HG03097 (cell line): ENCODE data around the gene ANKRD13D.

Experiments used
- ATAC-seq: cut with Tn5 transposase; IDR thresholded peaks from one replicate; pipeline ENCODE4 v1.9.1; 2021; ENCODE audit not compliant: unreplicated experiment, low FRiP score

Gene ANKRD13D

GRCh38 chr11:67261640-67261945 is 27.5 kb upstream of the ANKRD13D start:
- no peak for ATAC-seq

DNA sequence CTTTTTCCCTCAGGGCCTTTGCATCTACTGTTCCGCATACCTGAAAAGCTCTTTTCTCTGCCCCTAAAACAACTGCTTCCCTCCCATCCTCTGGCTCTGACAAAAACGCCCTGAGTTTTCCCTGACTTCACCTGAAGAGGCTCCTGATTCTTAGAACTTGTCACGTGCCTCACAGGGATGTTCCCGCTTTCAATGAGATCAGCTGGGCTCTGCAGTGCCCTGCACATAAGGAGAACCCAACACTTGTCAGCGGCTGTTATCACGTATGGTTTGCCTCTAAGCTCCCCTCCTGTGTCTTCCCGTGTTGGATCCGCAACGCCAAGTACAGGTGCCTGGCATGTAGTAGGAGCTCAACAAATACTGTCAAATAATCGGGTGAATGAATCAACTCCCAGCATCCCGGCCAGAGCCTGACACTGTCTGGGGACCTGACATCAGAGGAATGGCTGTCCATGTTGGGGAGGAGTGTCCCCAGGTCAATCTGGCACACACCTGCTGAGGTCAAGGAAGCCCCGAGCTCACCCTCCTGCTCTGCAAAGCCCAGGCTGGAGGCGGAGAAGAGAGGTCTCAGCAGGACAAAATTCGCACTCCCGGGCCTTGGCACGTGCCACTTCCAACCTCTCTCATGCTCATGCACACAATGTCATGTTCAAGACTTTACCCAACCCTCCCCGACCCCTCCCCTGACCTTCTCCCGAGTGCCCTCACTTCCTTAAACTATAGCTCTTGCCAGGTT is 27.0 kb upstream of the ANKRD13D start:
- no peak for ATAC-seq

- peak; percentile 37 for ATAC-seq
Observed at GRCh38 chr11:67262731-67263675, 26.1 kb upstream of the ANKRD13D start.

DNA sequence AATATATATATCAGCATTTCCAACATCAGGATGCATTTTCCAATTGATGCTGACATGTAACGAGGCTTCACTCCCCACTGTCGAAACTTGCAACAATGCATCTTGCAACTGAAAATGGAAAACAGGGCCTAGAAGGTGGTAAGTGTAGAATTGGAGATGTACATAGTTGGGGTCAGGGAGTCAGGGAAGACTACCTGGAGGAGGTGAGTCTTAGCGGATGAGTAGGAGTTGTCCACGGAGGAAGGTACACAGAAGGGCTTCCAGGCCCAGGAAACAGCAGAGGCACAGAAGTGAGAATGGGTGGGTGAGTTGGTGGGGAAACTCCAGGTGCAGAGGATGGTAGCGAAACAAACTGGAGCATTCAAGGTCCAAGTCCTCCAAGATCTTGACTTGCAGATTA is 24.8 kb upstream of the ANKRD13D start:
- no peak for ATAC-seq

DNA sequence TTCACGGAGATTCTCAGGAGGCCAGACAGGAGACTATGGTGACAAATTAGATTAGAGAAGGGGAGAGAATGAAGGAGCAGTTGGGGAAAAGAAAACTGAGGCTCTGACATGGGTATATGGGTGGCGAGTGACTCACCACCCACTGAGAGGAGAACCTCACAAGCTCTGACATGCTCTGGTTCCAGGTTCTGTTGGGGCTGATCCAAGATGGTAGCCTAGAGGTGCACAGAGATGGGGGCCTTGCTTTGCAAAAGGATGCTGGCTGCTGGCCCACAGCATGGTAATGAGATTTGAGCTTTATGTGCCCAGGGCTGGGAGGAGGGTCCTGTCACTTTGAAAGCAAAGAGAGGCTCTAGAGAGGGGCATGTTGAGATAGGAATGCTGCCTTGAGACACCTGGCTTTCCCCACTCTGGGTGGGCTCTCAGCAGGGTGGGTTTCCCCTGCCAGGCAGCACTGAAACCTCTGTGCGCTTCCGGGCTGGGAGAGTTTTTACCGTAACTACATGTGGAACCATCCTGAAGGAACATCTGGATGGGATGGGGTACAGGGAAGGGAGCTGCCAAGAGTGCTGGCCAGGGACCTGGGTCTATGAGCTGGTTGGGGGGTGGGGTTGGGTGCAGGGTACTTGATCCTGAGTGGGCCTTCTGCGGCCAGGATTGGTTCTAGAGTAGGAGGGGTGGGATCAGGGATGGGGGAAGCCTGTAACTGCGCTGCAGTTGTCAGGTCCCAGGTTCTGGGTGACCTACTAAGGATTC is 24.0 kb upstream of the ANKRD13D start:
- no peak for ATAC-seq

GRCh38 chr11:67265633-67266448 is 23.3 kb upstream of the ANKRD13D start:
- ATAC-seq = no peak

GRCh38 chr11:67266449-67267187 is 22.5 kb upstream of the ANKRD13D start, which contains the start of gene GRK2:
TSS of gene GRK2 (plus strand) at chr11:67266473. CDS start at chr11:67266700, 227 bp downstream.
- ATAC-seq = no peak

- ATAC-seq = no peak
Observed at GRCh38 chr11:67267188-67268080, 21.7 kb upstream of the ANKRD13D start.

DNA sequence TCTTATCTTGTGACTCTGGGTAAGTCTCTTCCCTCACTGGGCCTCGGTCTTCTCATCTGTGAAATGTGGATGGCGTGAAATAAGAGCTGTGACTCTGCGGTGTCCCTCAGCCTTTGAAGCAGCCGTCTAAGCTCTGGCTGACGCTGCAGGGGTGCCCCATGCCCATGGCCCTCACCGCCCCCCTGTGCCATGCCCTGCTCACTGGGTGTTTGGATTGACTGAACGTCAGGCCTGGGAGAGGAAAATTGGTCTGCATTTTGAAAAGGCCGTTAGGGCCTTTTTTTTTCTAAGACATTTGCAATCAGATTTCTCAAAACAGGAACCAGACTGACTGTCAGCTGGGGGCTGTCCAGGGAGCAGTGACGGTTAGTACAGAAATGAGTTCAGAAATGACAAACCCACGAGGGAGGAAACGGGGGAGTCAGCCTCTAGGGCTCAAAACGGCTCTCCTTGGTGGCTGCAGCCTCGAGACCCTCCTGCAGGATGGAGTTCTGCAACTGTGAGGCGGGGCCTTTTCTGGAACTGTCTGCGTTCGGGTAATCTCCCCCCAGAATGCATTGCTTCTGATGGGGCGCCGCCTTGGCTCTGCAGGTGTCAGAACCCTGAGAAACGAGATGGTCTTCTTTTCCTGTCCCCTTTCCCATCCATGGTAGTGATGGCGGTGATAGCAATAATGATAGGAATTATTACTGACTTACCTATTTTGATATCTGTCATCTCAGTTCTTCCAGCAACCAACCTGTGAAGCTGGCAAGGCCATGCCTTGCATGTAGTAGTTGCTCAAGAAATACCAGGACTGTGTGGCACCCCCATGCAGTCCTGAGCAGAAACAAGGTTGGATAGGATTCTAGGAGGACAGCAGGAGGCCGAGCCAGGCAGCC is 20.8 kb upstream of the ANKRD13D start:
- peak; percentile 20 for ATAC-seq

GRCh38 chr11:67268962-67269268 is 20.2 kb upstream of the ANKRD13D start:
- ATAC-seq = no peak

GRCh38 chr11:67269401-67270255 is 19.5 kb upstream of the ANKRD13D start:
- ATAC-seq = no peak

- no peak for ATAC-seq
Observed at GRCh38 chr11:67270256-67271204, 18.6 kb upstream of the ANKRD13D start.

DNA sequence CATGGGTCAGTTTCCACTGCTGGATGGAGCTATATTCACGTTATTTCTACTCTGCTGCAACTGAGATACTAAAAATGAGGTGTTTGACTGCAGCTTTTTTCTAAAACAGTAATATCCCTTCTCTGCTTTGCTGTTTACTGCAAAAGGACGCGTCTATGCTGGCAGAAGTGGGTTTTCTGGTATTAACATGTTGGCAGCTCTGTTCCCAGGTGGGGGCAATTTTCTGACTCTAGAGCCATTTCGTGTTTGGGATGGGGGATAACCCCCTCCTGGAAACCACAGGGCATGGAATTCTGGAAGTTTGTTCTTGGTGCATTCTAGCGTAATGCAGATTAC is 17.9 kb upstream of the ANKRD13D start:
- ATAC-seq = no peak

DNA sequence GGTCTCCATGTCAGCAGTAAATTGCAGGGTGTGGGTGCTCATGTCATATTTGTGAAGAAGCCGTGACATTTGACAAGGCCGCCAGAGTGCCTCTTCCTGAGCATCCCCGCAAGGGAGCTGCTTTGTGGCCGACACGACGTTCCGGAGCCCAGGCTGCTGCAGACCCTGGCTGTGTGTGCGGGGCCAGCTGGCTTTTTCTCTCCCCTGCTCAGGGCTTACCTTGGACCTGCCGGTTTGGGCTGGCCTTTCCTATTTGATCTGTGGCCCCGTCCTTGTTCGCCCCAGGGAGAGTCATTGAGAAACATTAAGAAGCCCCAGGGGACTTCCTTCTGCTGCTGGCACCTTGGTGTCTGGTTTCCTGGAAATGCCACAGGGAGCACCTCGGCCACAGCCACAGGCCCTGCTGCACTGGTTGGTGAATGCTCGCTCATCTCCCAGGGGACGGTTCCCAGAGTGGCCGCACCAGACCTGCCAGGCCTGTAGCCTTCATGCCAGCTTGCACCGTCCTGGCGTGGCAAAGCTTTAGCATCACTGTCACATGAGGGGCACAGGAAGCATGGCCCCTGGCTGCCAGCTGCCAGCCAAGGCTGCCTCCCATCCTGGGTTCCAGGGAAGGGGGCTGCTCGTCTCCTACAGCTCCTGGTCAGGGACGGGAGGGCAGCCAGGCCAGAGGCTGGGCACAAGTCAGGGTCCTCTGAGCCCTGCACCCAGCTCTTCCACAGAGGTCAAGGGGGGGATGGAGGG is 17.4 kb upstream of the ANKRD13D start:
- ATAC-seq = no peak
